ENCODE measurements around the gene GALNT2.

Gene GALNT2

GRCh38 chr1:230052018-230052417 is 15.0 kb upstream of the GALNT2 start:
- DNase-seq, result no peak

DNA sequence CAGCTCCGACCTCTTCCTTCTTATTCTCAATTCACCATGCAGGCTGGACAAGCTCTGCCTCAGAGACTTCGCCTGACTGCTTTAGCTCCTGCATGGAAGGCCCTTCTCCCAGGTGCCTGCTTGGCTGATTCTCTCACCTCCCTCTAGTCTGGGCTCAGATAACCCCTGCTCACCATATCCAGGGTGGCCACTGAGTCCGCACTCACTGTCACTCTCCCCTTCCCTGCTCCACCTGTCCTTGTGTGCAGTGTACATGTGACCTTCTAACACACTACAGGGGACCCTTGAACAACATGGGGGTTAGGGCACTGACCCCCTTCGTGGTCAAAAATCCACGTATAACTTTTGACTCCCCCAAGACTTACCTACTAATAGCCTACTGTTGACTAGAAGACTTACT is 14.4 kb upstream of the GALNT2 start:
- no peak for DNase-seq

- DNase-seq, result no peak
Observed at GRCh38 chr1:230054092-230054749, 12.8 kb upstream of the GALNT2 start.

DNA sequence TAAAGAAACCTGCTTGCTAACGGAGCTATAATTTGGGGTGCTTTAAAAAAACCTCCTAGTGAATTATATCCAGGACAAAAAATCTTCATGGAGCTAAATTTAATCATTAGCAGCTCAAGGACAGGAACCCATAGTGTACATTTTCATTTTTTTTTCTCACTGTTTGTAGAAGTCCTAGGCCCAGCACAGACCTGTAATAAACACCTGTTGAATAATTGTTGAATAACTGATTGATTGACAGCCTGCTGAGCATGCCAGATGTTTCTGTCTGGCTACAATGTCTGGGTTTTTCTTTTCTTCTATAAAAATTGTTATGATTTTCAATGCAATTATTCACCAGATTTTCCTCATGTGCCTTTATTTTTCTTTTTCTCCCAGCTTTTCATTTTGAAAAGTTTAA is 10.9 kb upstream of the GALNT2 start:
- DNase-seq, result no peak

GRCh38 chr1:230057100-230057499 is 9.9 kb upstream of the GALNT2 start:
- DNase-seq, result no peak

GRCh38 chr1:230057681-230058565 is 9.1 kb upstream of the GALNT2 start:
- no peak for DNase-seq

- DNase-seq, result no peak
Observed at GRCh38 chr1:230058626-230059025, 8.4 kb upstream of the GALNT2 start.

DNA sequence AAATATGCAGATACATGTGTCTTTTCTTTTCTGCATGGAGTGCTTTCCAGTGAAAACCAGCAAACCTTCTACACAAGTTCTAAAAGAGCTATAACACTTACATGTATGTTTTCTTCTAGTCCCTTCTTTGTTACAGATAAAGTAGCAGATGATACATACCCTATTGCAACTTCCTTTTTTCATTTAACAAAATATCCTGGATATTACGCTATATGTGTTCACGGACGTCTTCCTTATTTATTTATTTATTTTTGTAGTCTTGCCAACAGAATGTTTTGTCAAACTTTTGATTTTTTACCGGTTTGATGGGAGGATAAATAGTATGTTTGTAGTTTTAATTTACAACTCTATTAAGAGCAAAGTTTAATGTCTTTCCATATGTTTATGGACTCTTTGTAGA is 5.2 kb upstream of the GALNT2 start:
- DNase-seq, result no peak

- no peak for DNase-seq
Observed at GRCh38 chr1:230062521-230062920, 4.5 kb upstream of the GALNT2 start.

DNA sequence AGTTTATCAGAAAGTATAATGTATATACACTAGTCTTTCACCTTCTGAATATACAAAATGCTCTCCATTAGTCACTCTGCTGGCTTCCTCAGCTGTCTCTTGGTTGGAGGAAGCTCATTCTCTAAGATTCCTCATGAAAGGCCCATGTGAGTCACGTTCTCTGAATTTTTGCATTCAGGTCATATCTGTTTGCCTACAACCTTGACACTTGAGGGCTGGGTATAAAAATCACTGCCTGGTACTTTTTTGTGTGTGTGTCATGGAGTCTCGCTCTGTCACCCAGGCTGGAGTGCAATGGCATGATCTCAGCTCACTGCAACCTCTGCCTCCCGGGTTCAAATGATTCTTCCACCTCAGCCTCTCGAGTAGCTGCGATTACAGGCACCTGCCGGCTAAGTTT is 2.8 kb upstream of the GALNT2 start:
- no peak for DNase-seq

GRCh38 chr1:230065161-230065560 is 1.9 kb upstream of the GALNT2 start:
- no peak for DNase-seq

GRCh38 chr1:230065571-230065970 is 1.5 kb upstream of the GALNT2 start:
- no peak for DNase-seq

- no peak for DNase-seq
Observed at GRCh38 chr1:230066031-230066430, 1.0 kb upstream of the GALNT2 start.

DNA sequence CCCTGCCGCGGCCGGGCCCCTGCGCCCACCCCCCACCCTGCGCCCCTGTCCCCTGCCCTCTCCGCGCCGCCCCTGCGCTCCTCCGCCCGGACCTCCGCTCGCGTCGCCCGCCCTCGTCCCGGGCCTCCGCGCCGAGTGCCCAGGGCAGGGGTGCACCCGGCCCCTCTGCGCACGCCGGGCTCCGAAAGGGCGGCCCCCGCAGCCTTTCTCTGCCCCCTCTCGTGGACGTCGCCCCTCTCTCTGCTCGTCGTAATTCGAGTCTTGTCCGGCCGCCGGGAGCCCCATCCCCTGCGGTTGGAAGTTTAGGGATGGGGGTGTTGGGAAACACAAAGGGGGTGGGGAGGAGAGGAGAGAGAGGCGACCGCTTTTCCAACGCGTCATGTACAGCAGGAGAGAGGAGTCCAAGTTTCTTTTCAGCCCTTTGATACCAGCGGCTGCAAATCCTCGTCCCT is 407 bp downstream of the GALNT2 start:
- DNase-seq, result no peak

DNA sequence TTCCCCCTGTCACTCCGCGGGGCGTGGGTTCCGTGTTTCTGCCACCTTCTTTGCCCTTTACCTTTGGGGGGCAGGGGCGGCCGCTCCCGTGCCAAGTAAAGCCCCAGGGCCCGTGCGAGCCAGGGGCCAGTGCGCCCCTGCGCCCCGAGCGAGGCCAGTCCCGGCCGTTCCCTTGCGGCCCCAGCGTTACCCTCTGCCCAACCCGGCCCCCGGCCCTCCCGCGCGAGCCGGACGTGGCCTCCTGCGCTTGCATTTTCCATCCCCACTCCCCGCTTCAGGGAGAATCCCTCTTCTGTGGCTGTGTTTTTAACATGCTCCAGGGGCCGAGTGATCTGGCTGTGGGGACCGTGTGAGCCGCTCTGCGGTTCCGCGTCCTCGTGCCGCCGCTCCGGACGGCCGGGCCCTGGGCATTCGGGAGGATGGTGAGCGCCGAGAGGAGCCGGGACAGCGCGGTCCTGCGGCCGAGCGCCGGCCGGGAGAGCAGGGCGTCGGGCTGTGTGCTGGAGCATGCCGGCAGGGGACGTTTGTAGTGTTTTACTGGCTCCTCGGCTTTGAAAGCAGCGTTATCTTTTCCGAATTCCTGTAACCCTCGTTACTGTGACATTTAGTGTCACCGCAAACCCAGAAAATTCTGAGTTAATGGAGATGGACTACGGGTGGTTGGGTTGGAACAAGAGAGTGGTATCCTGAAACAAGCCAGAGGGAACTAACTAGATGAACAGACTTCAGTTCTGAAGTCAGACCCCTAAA is 1.0 kb downstream of the GALNT2 start:
- DNase-seq, result no peak

DNA sequence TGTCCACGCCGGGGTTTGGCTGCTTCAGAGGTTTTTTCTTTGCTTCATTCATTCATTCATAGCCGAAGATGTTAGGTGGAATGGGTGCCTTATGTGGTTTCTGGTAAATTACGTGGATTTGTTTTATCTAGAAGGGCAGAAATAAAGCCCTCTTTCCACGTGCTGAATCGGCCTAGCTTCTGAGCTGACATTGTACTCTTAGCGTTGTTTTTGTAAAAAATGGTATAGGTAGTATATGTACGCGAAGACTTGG is 1.5 kb downstream of the GALNT2 start:
- no peak for DNase-seq

GRCh38 chr1:230068952-230069684 is 2.1 kb downstream of the GALNT2 start:
- DNase-seq, result no peak

GRCh38 chr1:230069796-230070195 is 2.8 kb downstream of the GALNT2 start:
- DNase-seq, result no peak

- no peak for DNase-seq
Observed at GRCh38 chr1:230070321-230071208, 3.5 kb downstream of the GALNT2 start.

GRCh38 chr1:230071316-230071715 is 4.3 kb downstream of the GALNT2 start:
- no peak for DNase-seq

DNA sequence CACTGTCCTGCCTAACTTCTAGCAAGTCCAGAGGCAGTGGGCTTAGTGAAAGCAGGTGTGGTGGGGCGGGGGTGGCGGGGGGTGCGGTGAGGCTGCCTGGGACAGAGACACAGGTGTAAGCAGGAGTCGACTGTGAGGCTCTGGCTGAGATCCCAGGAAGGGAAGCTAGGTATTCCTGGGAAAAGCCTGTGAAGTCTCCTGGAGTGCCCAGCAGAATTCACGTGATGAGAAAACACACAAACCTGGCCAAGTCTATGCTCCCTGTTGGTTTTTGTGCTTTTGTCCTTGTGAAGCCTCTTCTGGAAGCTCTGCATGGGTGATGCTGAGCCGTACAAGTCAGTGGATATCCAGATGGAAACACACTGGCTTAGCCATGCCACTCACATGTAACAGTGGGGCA is 5.3 kb downstream of the GALNT2 start:
- no peak for DNase-seq

DNA sequence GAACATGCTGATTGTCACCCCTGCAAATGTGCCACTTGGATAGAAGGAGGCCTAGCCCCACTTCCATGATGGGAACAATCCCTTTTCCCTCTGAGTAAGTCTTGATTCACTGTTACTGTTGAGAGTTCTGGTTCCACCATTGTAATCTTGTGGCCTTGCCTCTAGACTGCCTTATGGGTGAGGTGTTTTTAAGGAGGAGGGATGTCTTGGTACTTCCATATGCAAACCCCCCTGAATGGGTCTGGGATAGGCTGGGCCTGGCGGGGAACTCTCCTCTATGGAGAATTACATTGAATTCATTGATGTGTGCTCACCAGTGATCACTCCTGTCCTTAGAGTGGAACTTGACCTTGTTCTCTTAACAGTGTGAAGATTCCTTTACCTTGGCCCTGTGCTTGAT is 5.8 kb downstream of the GALNT2 start:
- DNase-seq, result no peak

Data from effector CD4-positive, alpha-beta T cell (primary cell).